NCI-H187 treated with DMSO at 0.1 percent for 48 hours (cell line): ENCODE measurements around the gene HLX.

Source experiments
- DNase-seq: peaks from one replicate; lab custom pipeline; 2025; lab: John Stamatoyannopoulos, UW

The HLX gene

GRCh38 chr1:220882061-220882891, 3.0 kb downstream of the HLX start:
- no peak for DNase-seq

GRCh38 chr1:220884109-220884980, 5.1 kb downstream of the HLX start:
- DNase-seq = no peak

GRCh38 chr1:220884981-220885918, 6.0 kb downstream of the HLX start:
- DNase-seq = no peak

GRCh38 chr1:220885971-220886370, 6.7 kb downstream of the HLX start:
- DNase-seq = no peak

GRCh38 chr1:220886470-220887201, 7.4 kb downstream of the HLX start:
- DNase-seq = no peak

GRCh38 chr1:220887202-220887519, 7.9 kb downstream of the HLX start:
- no peak for DNase-seq

- no peak for DNase-seq
Observed at GRCh38 chr1:220887520-220888416, 8.5 kb downstream of the HLX start.

- DNase-seq = no peak
Observed at GRCh38 chr1:220888417-220888986, 9.3 kb downstream of the HLX start.

- no peak for DNase-seq
Observed at GRCh38 chr1:220889333-220889732, 10.1 kb downstream of the HLX start.

GRCh38 chr1:220889848-220890287, 10.6 kb downstream of the HLX start:
- no peak for DNase-seq

- no peak for DNase-seq
Observed at GRCh38 chr1:220890602-220891001, 11.4 kb downstream of the HLX start.

GRCh38 chr1:220891224-220892085, 12.2 kb downstream of the HLX start:
- DNase-seq = no peak

GRCh38 chr1:220892086-220892376, 12.8 kb downstream of the HLX start:
- DNase-seq = no peak

- DNase-seq = no peak
Observed at GRCh38 chr1:220892997-220893700, 13.9 kb downstream of the HLX start.

GRCh38 chr1:220893701-220894024, 14.4 kb downstream of the HLX start:
- no peak for DNase-seq

- no peak for DNase-seq
Observed at GRCh38 chr1:220894025-220894923, 15.0 kb downstream of the HLX start.

GRCh38 chr1:220894924-220895256, 15.6 kb downstream of the HLX start:
- no peak for DNase-seq

- no peak for DNase-seq
Observed at GRCh38 chr1:220895412-220895946, 16.2 kb downstream of the HLX start.
